A549 (cell line): ENCODE data around the gene NFIX.

Experiments
- CTCF ChIP-seq: fragments of >200 bp; sonication (Bioruptor Twin); formaldehyde crosslinking; IDR thresholded peaks from 3 replicates; pipeline ENCODE4 v1.5.1; 2016
- EP300 ChIP-seq, 2 experiments: fragments of >200 bp; sonication (Bioruptor Twin); formaldehyde crosslinking; IDR thresholded peaks; 2 replicates in 1 of 2; 3 replicates in 1 of 2; pipeline ENCODE4 v1.6.1; 2016 to 2017
- KDM5A ChIP-seq: fragments of 200-600 bp; sonication (generic); IDR thresholded peaks from 2 replicates; pipeline ENCODE4 v1.6.1; 2016; ENCODE audit warnings: antibody characterized with exemption, mild to moderate bottlenecking
- MAX ChIP-seq: IDR thresholded peaks from 2 replicates; pipeline ENCODE4 v1.6.1; 2012
- POLR2A ChIP-seq: IDR thresholded peaks from 2 replicates; pipeline ENCODE4 v1.6.1; 2012; ENCODE audit warnings: mild to moderate bottlenecking, low read length
- RFX5 ChIP-seq: fragments of 450-650 bp; IDR thresholded peaks from 2 replicates; pipeline ENCODE4 v1.7.1; 2014; ENCODE audit warnings: antibody characterized with exemption, mild to moderate bottlenecking, moderate library complexity

- TF ChIP-seq CTCF (no peak), RFX5 (no peak), EP300 (IDR thresholded peaks at IDR 0.05) (no peak), KDM5A (no peak), MAX (no peak), POLR2A (no peak)
Observed at GRCh38 chr19:13097463-13098258, 102.4 kb downstream of the NFIX start.
